ENCODE data around the gene EIF4G2. TPM values are rescaled to one million over a fixed set of nuclear protein-coding genes. Genes with fewer than 3 reads are reported as not detected.
"Not testable (repeated sequence)": the region's sequence is repeated elsewhere in the genome, so short reads cannot be mapped to it uniquely, and the experiment has no call there.

The EIF4G2 gene
- total RNA-seq, 6 experiments from 2014 or later = 229 to 373 (median 302) TPM

- WGBS (ENCODE audit: insufficient coverage, low coverage, low lambda C conversion rate, missing lambda C conversion rate) = 86% methylated on average over 3 of the region's 4 CpGs
- no peaks in the 10 kb centered on the region for H3K4me1 ChIP-seq
- H3K27ac ChIP-seq = no peak overlapping the region
- H3K4me3 ChIP-seq = no peak overlapping the region
- H3K9me3 ChIP-seq = no peaks in the 10 kb centered on the region
- intact Hi-C loops (cut with DNase I) = no loop called here
- no peaks in the 10 kb centered on the region for H3K27me3 ChIP-seq
- DNase-seq (no peak), ATAC-seq (peak in 1 of 4 donors; percentile 22)
- no peaks in the 10 kb centered on the region for H3K36me3 ChIP-seq
- TF ChIP-seq POLR2A (IDR thresholded peaks at IDR 0.05) (no peak), CTCF (IDR thresholded peaks at IDR 0.05) (no peak)
These were observed 20.4 kb upstream of the EIF4G2 start for GRCh38 chr11:10829139-10829538.

- no peak for ATAC-seq
- H3K27ac ChIP-seq = no peak overlapping the region
- no peak for DNase-seq
- no peaks in the 10 kb centered on the region for H3K4me1 ChIP-seq
- WGBS (ENCODE audit: insufficient coverage, low coverage, low lambda C conversion rate, missing lambda C conversion rate) = 82% methylated on average over 1 of the region's 2 CpGs
- H3K4me3 ChIP-seq = no peak overlapping the region
- no peaks in the 10 kb centered on the region for H3K9me3 ChIP-seq
- H3K27me3 ChIP-seq = no peaks in the 10 kb centered on the region
- TF ChIP-seq CTCF (IDR thresholded peaks at IDR 0.05) (no peak), POLR2A (IDR thresholded peaks at IDR 0.05) (no peak)
- H3K36me3 ChIP-seq = no peaks in the 10 kb centered on the region
- intact Hi-C loops (cut with DNase I) = no loop called here
These were observed 19.7 kb upstream of the EIF4G2 start for GRCh38 chr11:10828402-10828801.

GRCh38 chr11:10824888-10825287, 16.2 kb upstream of the EIF4G2 start:
- Histone ChIP-seq H3K27ac (no peak overlapping the region), H3K27me3 (no peaks in the 10 kb centered on the region), H3K4me3 (no peak overlapping the region), H3K9me3 (no peaks in the 10 kb centered on the region), H3K4me1 (no peaks in the 10 kb centered on the region), H3K36me3 (no peaks in the 10 kb centered on the region)
- ATAC-seq = no peak
- intact Hi-C loops (cut with DNase I) = no loop called here
- DNase-seq = no peak
- 38% methylated on average over 1 of the region's 3 CpGs for WGBS (ENCODE audit: insufficient coverage, low coverage, low lambda C conversion rate, missing lambda C conversion rate)
- no peak for TF ChIP-seq POLR2A (IDR thresholded peaks at IDR 0.05)
- TF ChIP-seq CTCF (IDR thresholded peaks at IDR 0.05) = no peak

GRCh38 chr11:10823152-10823579, 14.4 kb upstream of the EIF4G2 start:
- DNase-seq (no peak), ATAC-seq (peak in 3 of 4 donors; percentile 20 to 38 (median 29))
- Histone ChIP-seq H3K9me3 (no peaks in the 10 kb centered on the region), H3K36me3 (no peaks in the 10 kb centered on the region), H3K27ac (no peak overlapping the region), H3K4me1 (no peaks in the 10 kb centered on the region), H3K27me3 (no peaks in the 10 kb centered on the region), H3K4me3 (no peak overlapping the region)
- 47% methylated on average over 2 of the region's 2 CpGs for WGBS (ENCODE audit: insufficient coverage, low coverage, low lambda C conversion rate, missing lambda C conversion rate)
- TF ChIP-seq CTCF (IDR thresholded peaks at IDR 0.05) (no peak), POLR2A (IDR thresholded peaks at IDR 0.05) (no peak)
- intact Hi-C loops (cut with DNase I) = no loop called here

- ATAC-seq; H3K27ac ChIP-seq; H3K36me3 ChIP-seq; intact Hi-C loops (cut with DNase I); DNase-seq; H3K4me3 ChIP-seq; H3K4me1 ChIP-seq; H3K9me3 ChIP-seq; H3K27me3 ChIP-seq: not testable (repeated sequence)
- WGBS (ENCODE audit: insufficient coverage, low coverage, low lambda C conversion rate, missing lambda C conversion rate) = no CpG with 5 or more reads among the region's 3 CpGs
These were observed 13.8 kb upstream of the EIF4G2 start for GRCh38 chr11:10822491-10822890.

Measured in right lobe of liver (tissue), 6 donors.